Brain pericyte (primary cell): ENCODE data around the gene MTSS2.
A peak's percentile ranks its signal among the peaks of the same experiment; 100 is the strongest.

Experiments
- DNase-seq: peaks from one replicate; pipeline ENCODE4 v3.0.0-alpha.2; 2012; ENCODE audit warnings: low read depth, low spot score

MTSS2 gene

GRCh38 chr16:70700101-70701020 is 14.5 kb upstream of the MTSS2 start:
- DNase-seq: no peak

- no peak for DNase-seq
These were observed 13.8 kb upstream of the MTSS2 start for GRCh38 chr16:70699696-70700095.

- no peak for DNase-seq
These were observed 13.0 kb upstream of the MTSS2 start for GRCh38 chr16:70698901-70699300.

GRCh38 chr16:70697594-70698170 is 11.8 kb upstream of the MTSS2 start:
- no peak for DNase-seq

DNA sequence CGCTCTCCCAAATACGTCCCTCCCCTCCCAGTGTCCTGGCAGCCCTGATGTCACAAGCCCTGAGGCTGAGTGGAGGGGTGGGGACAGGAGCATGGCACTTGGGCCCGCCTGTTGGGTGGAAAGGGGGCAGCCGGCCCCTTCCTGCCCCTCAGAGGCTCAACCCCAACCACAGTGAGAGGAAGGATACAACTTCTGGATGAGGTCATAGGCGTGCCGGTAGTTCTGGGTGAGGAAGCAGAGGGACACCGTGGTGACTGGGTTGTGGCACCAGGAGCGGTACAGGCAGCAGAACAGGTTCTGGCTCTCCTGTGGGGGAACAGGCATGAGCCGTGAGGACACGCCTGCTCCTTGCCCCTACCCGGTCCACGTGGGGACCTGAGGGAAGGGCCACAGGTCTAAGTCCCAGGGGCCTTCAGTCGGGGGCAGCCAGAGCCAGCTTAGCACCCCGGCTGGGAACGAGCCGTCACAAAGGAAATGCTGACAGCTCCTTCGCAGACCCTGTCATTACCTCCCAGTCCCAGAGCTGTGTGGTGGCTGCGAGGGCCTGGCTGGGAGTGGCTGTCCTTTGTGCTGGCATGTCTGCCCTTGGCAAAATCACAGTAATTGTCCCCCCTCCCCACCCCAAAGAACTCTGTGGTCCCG is 11.2 kb upstream of the MTSS2 start:
- no peak for DNase-seq

GRCh38 chr16:70696355-70696754 is 10.5 kb upstream of the MTSS2 start:
- no peak for DNase-seq

DNA sequence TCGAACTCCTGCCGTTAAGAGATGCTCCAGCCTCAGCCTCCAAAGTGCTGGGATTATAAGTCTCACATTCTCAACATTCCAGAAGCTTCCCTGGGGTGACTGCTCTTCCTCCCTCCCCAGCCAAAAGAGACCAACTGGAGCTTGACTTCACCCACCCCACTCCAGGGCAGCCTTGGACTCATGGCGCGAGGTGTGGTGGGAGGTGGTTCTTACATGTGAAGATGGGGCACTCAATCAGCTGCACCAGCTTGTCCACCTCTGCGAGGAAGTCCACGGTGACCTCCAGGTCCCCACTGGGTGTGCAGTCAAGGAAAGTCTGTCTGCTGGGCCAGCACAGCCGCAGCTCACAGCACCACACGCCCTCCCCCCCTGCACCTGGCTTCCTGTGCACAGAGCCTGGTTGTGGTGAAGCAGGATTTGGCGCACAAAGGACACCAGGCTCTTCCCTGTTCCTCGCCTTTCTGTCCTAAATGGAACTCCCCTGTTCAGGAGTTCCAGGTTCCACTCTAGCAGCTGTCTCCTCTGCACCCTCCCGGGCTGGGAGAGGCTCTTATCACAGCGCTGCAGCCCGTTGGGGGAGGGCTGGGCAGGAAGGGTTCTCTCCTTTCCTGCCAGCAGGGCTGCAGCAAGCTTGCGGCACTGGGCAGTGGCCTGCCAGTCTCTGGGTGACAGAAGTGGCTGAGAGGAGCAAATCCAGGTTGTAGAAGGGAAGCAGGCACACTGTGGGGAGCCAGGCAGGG is 9.6 kb upstream of the MTSS2 start:
- DNase-seq: no peak

DNA sequence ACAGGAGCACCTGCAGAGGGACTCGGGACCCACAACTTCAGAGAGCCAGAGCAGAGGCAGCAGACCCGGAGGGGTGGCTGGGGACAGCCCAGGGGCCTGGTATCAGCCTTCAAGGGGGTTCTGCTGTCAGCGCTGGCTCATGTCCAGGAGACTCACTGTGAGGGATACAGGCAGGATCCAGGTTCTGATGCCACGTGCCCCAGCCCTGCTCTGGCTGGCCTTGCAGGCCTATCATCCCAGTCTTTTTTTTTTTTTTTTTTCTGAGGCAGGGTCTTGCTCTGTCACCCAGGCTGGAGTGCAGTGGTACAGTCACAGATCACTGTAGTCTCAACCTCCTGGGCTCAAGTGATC is 9.0 kb upstream of the MTSS2 start:
- DNase-seq: no peak

DNA sequence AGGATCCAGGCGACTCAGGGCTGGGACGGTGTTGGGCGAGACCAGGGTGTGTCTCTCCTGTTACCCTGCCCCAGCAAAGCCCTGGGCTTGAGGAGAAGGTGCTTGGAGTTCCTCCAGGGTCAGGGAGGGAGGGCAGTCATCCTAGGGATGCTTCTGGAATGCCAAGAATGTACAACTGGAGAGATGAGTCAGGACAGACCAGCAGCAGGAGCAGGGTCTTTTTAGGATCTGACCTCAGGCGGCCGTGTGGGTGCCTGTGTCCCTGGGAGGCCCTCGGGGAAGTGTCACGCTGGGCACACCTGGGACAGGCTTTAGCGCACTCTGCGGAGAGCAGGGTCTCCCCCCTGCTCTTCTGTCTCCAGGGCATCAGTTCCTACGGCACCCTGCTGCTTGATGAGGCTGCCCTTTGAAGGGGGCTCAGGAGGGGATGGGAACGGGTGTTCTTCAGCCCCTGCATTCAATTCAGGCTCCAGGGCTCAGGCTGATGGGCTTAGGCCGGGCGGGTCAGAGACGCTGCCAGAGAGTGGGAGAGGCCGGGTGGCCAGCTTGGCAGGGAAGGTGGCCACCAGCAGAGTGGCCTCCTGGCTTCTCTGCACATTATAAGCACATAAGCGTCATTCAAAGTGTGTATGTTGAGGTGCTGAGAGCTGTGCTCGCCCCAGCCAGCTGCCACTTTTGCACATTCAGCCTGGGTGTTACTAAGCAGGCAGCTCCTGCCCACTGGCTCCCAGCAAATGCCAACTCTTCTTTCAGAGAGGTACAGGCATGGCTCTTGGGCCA is 8.4 kb upstream of the MTSS2 start:
- no peak for DNase-seq

GRCh38 chr16:70692873-70693671 is 7.2 kb upstream of the MTSS2 start:
- no peak for DNase-seq

GRCh38 chr16:70692130-70692872 is 6.4 kb upstream of the MTSS2 start:
- DNase-seq: no peak

- DNase-seq: peak; percentile 55
These were observed 5.6 kb upstream of the MTSS2 start for GRCh38 chr16:70691223-70692129.

DNA sequence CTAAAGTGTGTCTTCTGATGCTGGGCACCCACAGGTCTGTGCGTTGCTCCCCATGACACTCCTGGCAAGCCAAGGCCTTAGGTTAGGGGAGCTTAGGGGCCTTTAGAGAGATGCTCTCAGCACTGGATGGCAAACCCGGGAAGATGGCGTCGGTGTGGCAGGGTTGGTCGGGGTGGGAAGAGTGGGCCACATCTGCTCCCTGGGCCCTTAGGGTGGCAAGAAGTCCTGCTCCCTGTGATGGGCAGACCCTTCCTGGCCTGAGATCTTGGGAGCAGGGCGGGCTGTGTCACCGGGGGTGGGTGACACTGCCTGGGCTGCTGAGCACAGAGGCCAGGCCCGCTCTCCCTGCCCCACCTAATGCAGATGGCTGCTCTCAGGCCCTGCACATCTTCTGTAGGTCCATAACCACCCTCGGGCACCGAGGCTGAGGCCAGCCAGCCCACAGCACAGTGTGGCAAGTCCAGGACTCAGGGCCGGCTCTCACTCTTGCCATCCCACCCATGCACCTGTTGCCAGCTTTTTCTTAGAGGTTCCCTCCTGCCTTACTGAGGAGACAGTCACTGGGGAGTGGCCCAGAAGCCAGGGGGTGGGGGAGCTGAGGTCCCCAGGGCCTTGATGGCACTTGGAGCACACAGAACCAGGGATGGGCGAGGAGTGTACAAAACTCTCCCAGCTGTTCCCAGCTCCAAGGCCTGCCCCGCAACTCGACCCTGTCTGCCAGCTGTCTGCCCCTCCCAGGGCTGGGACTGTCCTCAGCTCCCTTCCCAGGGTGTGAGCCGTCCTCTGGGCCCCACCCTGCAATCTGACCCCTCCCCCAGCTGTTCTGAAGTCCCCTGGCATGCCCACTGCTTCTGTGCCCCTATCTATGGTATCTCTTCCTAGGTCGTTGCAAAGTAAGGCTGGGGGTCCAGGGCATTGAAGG is 4.4 kb upstream of the MTSS2 start:
- DNase-seq: no peak

DNA sequence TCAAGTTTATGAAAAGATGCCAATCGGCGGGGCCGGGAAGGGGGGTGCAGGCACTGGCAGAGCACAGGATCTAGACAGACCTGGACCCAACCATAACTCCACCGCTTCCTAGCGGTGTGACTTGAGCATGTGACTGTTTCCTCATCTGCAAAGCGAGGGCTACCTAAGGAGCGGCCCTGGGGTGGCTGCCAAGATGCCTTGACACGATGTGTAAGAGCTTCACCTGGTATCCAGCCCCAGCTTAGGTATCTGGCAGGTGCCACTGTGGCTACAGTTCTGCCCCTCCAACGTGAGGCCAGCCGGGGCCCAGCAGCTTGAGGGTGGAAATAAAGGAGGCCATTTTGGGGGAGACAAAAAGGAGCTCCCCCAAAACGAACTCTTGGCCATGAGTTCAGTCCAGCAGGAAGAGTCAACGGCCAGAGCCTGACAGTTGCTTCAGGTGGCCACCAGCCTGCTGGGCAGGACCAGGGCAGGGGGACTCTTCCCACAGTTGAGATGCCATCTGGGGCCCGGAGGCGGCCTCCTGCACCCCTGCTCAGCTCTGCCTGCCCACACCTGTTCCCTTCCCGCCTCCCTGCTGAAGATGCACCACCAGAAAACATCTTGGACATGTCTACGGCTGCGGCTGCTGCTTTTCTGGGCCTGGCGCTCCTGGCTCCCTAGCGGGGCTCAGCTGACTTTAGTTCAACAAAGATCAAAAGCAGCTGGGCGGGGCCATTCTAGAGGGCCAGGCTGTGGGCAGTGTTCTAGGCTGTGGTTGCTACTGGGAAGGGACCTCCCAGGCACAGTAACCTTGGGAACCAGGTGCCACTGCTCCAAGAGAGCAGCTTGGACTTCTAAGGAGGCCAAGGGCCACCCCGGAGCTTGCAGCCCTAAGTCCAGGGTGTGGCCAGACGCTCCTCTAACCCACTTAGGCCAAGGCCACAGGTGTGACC is 3.4 kb upstream of the MTSS2 start:
- DNase-seq: no peak

GRCh38 chr16:70688246-70688742 is 2.4 kb upstream of the MTSS2 start:
- DNase-seq: no peak

DNA sequence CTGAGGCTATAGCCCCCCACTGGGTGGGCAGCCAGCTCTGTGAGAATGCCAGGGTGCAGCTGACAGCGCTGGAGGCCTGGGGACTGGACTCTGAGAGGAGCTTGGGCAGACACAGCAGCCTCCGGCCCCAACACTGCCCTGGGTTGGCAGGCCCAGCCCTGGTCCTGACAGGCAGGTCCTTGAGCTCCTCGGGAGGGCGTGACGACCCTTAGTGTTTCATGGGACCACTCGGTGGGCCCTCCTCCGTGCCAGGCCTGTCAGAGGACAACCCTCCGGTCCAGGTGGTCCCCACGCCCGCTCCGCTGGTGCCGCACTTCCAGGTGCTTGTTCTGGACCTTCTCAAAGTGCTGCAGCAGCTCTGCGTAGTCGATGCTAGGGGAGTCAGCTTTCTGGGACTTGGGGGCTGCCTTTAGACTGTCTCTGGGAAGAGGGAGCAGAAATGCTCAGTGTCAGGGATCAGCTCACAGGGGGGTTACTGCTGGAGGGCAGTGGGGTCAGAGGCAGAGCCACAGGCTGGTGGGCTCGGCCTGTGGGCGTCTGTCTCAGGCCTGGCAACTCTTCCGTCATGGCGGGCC is 1.9 kb upstream of the MTSS2 start:
- DNase-seq: no peak
